ENCODE data around the gene MAPK10. TPM values are rescaled to one million over a fixed set of nuclear protein-coding genes. Genes with fewer than 3 reads are reported as not detected.
"Not testable (repeated sequence)": the region's sequence is repeated elsewhere in the genome, so short reads cannot be mapped to it uniquely, and the experiment has no call there.

The MAPK10 gene
- total RNA-seq, 1 donor from 2014 or later, result 3.2 TPM

GRCh38 chr4:86354390-86354789 lies 5.5 kb downstream of the MAPK10 start:
- DNase-seq (no peak), ATAC-seq (no peak)
- intact Hi-C loops (cut with micrococcal nuclease), result no loop called here

GRCh38 chr4:86346320-86346719 lies 13.5 kb downstream of the MAPK10 start:
- DNase-seq (no peak), ATAC-seq (no peak)
- intact Hi-C loops (cut with micrococcal nuclease), result no loop called here

- ATAC-seq, result no peak
- intact Hi-C loops (cut with micrococcal nuclease), result no loop called here
- DNase-seq, result no peak
Measured at GRCh38 chr4:86344127-86344526, 15.7 kb downstream of the MAPK10 start.

- intact Hi-C loops (cut with micrococcal nuclease), result no loop called here
- DNase-seq (no peak), ATAC-seq (peak; percentile 81)
Measured at GRCh38 chr4:86338989-86339388, 20.9 kb downstream of the MAPK10 start.

- intact Hi-C loops (cut with micrococcal nuclease), result no loop called here
- ATAC-seq (peak; percentile 30), DNase-seq (no peak)
Measured at GRCh38 chr4:86338521-86338920, 21.3 kb downstream of the MAPK10 start.

- ATAC-seq (no peak), DNase-seq (no peak)
- intact Hi-C loops (cut with micrococcal nuclease), result no loop called here
Measured at GRCh38 chr4:86334020-86334750, 25.7 kb downstream of the MAPK10 start.

DNA sequence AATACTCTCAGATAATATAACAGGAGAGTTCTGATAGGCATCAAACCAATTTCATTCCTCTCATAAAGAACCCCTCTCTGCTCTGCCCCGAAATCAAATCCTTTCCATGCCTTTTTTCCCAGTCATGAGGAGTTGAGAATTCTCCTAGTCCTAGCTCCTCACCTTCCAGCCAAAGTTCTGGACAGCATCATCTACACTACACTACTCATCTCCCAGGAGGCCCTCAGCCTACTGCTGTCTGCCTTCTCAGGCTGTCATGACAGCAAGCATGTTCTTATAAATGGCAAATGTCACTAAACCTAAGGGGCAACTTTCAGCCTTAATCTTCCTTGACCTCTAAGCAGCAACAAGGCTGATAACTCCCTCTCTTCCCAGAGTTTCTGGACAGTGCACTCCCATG lies 26.6 kb downstream of the MAPK10 start:
- no peak for DNase-seq
- ATAC-seq, result no peak
- intact Hi-C loops (cut with micrococcal nuclease), result no loop called here

GRCh38 chr4:86330961-86331742 lies 28.7 kb downstream of the MAPK10 start:
- DNase-seq (no peak), ATAC-seq (no peak)
- intact Hi-C loops (cut with micrococcal nuclease), result no loop called here

DNA sequence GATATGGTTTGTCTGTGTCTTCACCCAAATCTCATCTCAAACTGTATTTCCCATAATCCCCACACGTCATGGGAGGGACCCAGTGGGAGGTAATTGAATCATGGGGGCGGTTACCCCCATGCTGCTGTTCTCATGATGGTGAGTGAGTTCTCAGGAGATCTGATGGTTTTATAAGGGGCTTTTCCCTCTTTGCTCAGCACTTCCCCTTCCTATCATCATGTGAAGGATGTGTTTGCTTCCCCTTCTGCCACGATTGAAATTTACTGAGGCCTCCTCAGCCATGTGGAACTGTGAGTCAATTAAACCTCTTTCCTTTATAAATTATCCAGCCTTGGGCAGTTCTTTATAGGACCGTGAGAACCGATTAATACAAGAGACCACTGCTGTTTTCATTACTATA lies 29.4 kb downstream of the MAPK10 start:
- ATAC-seq; intact Hi-C loops (cut with micrococcal nuclease); DNase-seq: not testable (repeated sequence)

- ATAC-seq, result no peak
- intact Hi-C loops (cut with micrococcal nuclease), result no loop called here
- DNase-seq, result no peak
Measured at GRCh38 chr4:86329431-86329830, 30.4 kb downstream of the MAPK10 start.

GRCh38 chr4:86326400-86326799 lies 33.5 kb downstream of the MAPK10 start:
- intact Hi-C loops (cut with micrococcal nuclease), result no loop called here
- DNase-seq (no peak), ATAC-seq (no peak)

- intact Hi-C loops (cut with micrococcal nuclease), result no loop called here
- ATAC-seq, result no peak
- no peak for DNase-seq
Measured at GRCh38 chr4:86319390-86319789, 40.5 kb downstream of the MAPK10 start.

DNA sequence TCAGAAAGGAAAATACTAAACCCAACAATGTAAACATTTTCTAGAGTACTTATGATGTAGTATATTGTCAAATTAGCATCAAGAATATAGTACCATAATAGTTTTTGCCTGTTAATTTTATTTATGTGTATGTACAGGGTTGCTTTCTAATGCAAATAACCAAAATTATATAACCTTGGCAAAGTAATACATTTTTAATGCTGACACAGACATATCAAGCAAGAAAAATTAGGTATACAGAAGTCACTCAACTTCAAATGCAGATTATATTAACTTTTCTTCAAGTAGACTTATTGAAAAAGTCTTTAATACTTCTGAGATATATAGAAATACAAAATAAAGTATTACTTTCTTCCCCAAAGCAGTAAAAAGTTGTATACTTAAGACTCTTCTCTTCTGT lies 44.3 kb downstream of the MAPK10 start:
- DNase-seq (no peak), ATAC-seq (no peak)
- intact Hi-C loops (cut with micrococcal nuclease), result no loop called here

GRCh38 chr4:86313656-86314055 lies 46.2 kb downstream of the MAPK10 start:
- DNase-seq, result no peak
- ATAC-seq, result no peak
- intact Hi-C loops (cut with micrococcal nuclease), result no loop called here

DNA sequence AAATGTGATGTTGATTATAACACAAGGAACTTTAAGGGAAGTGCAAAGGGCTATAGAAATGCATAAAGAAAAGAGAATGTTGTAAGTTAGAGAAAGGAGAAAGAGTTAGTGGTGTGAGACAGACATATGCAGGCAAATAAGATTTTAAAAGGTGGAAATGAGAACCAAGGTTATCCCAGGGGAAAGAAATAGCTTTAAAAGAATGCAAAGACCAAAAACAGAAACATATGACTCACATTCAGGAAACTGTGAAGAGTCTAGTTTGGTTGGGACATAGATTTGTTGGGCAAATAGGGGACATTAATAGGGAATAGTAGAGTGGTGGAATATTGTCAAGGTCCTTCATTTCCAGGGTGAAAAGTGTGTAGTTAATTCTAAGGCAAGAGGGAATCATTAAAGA lies 52.4 kb downstream of the MAPK10 start:
- intact Hi-C loops (cut with micrococcal nuclease), result no loop called here
- DNase-seq (no peak), ATAC-seq (no peak)

- intact Hi-C loops (cut with micrococcal nuclease), result no loop called here
- ATAC-seq, result no peak
- DNase-seq, result no peak
Measured at GRCh38 chr4:86306816-86307215, 53.0 kb downstream of the MAPK10 start.

GRCh38 chr4:86302830-86303229 lies 57.0 kb downstream of the MAPK10 start:
- intact Hi-C loops (cut with micrococcal nuclease), result no loop called here
- ATAC-seq, result no peak
- DNase-seq, result no peak

DNA sequence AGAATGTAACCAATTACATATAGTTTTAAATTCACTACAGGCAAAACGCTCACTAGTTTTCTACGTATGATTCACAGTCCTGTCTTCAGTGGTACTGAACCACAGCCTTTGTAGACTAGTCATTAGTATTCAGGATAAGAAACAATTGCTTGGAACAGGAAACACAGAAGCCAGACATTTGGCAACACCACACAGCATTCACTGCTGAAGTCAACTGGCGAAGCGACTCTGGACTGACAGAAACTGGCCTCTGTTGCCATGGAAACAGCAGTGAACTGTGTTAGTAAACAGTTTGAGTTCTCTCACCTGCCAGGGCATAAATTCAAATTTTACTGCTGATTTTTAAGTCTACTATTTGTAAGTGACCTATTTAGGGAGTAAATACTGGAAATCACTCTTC lies 57.6 kb downstream of the MAPK10 start:
- DNase-seq (no peak), ATAC-seq (peak; percentile 80)
- intact Hi-C loops (cut with micrococcal nuclease), result no loop called here

- intact Hi-C loops (cut with micrococcal nuclease), result no loop called here
- no peak for DNase-seq
- ATAC-seq, result no peak
Measured at GRCh38 chr4:86300516-86300915, 59.3 kb downstream of the MAPK10 start.

GRCh38 chr4:86296865-86297264 lies 63.0 kb downstream of the MAPK10 start:
- ATAC-seq (no peak), DNase-seq (no peak)
- intact Hi-C loops (cut with micrococcal nuclease), result no loop called here

DNA sequence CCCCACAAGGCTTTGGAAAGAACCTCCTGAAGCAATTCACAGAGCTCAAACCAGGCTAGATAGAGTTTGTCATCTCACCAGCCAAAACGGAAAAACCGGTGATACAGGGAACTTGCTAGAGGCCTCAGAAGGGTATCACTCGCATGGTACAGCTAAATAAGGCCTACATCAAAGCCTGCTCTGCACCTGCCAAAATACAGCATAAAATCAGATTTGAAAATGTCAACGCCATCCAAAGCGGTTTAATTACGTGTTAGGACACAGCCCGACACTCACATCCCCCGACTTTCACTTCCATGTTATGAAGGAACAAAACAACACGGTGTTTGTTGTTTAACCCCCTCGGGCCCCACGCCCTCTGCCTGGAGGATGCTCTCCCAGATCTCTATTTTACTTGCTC lies 65.0 kb downstream of the MAPK10 start:
- no peak for DNase-seq
- no peak for ATAC-seq
- intact Hi-C loops (cut with micrococcal nuclease), result no loop called here
